Epidermal melanocyte (primary cell): ENCODE measurements around the gene AKAP6.

Experiments
- DNase-seq: peaks from one replicate; pipeline ENCODE4 v3.0.0; 2011; ENCODE audit warnings: low spot score; ENCODE audit not compliant: insufficient read length

Gene AKAP6

GRCh38 chr14:32525591-32525990, 196.5 kb downstream of the AKAP6 start:
- no peak for DNase-seq

- DNase-seq: no peak
These were observed 201.7 kb downstream of the AKAP6 start for GRCh38 chr14:32530800-32531199.

- no peak for DNase-seq
These were observed 202.9 kb downstream of the AKAP6 start for GRCh38 chr14:32531942-32532515.

GRCh38 chr14:32534145-32534544, 205.0 kb downstream of the AKAP6 start:
- DNase-seq: no peak

- no peak for DNase-seq
These were observed 207.1 kb downstream of the AKAP6 start for GRCh38 chr14:32536175-32536574.

GRCh38 chr14:32537166-32537565, 208.1 kb downstream of the AKAP6 start:
- DNase-seq: no peak

- DNase-seq: no peak
These were observed 213.4 kb downstream of the AKAP6 start for GRCh38 chr14:32542507-32542906.

GRCh38 chr14:32545095-32545494, 216.0 kb downstream of the AKAP6 start:
- no peak for DNase-seq

GRCh38 chr14:32545506-32546210, 216.6 kb downstream of the AKAP6 start:
- DNase-seq: no peak

- no peak for DNase-seq
These were observed 217.1 kb downstream of the AKAP6 start for GRCh38 chr14:32546246-32546645.

- DNase-seq: no peak
These were observed 223.7 kb downstream of the AKAP6 start for GRCh38 chr14:32552766-32553165.

- DNase-seq: no peak
These were observed 229.9 kb downstream of the AKAP6 start for GRCh38 chr14:32559048-32559447.

GRCh38 chr14:32559590-32559989, 230.5 kb downstream of the AKAP6 start:
- DNase-seq: no peak

- DNase-seq: peak; percentile 47
These were observed 231.2 kb downstream of the AKAP6 start for GRCh38 chr14:32560209-32560857.

- DNase-seq: no peak
These were observed 232.4 kb downstream of the AKAP6 start for GRCh38 chr14:32561520-32561919.

GRCh38 chr14:32564596-32564995, 235.5 kb downstream of the AKAP6 start:
- no peak for DNase-seq

- no peak for DNase-seq
These were observed 236.2 kb downstream of the AKAP6 start for GRCh38 chr14:32565256-32565655.

GRCh38 chr14:32567543-32568384, 238.7 kb downstream of the AKAP6 start:
- no peak for DNase-seq

- DNase-seq: no peak
These were observed 242.5 kb downstream of the AKAP6 start for GRCh38 chr14:32571551-32571950.

- DNase-seq: no peak
These were observed 243.1 kb downstream of the AKAP6 start for GRCh38 chr14:32571995-32572866.

GRCh38 chr14:32572867-32573150, 243.7 kb downstream of the AKAP6 start:
- no peak for DNase-seq
